Esophagus muscularis mucosa (tissue), 4 donors: ENCODE measurements around the gene UBAC2. TPM values are rescaled to one million over a fixed set of nuclear protein-coding genes. Genes with fewer than 3 reads are reported as not detected.

ENCODE experiments used
- DNase-seq: peaks from one replicate; pipeline ENCODE4 v3.0.0-alpha.2; 2017; ENCODE audit errors: extremely low spot score
- H3K27ac ChIP-seq, 4 donors: fragments of 200-600 bp; sonication (generic); replicated peaks in 1 of 4; 1 replicate in 3 of 4; 2 replicates in 1 of 4; pipeline ENCODE4 v1.5.1; 2016 to 2019; ENCODE audit warnings: mild to moderate bottlenecking in 1 of 4
- H3K27me3 ChIP-seq, 4 donors: fragments of 200-600 bp; sonication (generic); one replicate each; pipeline versions ENCODE4 v1.5.1 to v1.6.0; 2016 to 2019
- H3K36me3 ChIP-seq, 4 donors: fragments of 200-600 bp; sonication (generic); one replicate each; pipeline ENCODE4 v1.5.1; 2016 to 2019
- H3K4me1 ChIP-seq, 4 donors: fragments of 200-600 bp; sonication (generic); one replicate each; pipeline ENCODE4 v1.5.1; 2016 to 2019
- H3K4me3 ChIP-seq, 4 donors: fragments of 200-600 bp; sonication (generic); 1 replicate in 2 of 4; 2 replicates in 2 of 4; pipeline ENCODE4 v1.5.1; 2016 to 2019; ENCODE audit warnings: mild to moderate bottlenecking in 4 of 4, moderate library complexity in 1 of 4
- H3K9me3 ChIP-seq, 4 donors: fragments of 200-600 bp; sonication (generic); 1 replicate in 3 of 4; 2 replicates in 1 of 4; pipeline ENCODE4 v1.5.1; 2016 to 2019
- EP300 ChIP-seq: sonication (generic); formaldehyde crosslinking; IDR thresholded peaks from one replicate; pipeline ENCODE4 v1.6.1; 2017; ENCODE audit warnings: antibody characterized with exemption
- POLR2A ChIP-seq: fragments of 450-650 bp; IDR thresholded peaks from one replicate; pipeline ENCODE4 v1.6.1; 2017; ENCODE audit warnings: antibody characterized with exemption, moderate library complexity, mild to moderate bottlenecking, low read depth
- POLR2AphosphoS5 ChIP-seq, 2 donors: sonication (generic); formaldehyde crosslinking; IDR thresholded peaks; one replicate each; pipeline ENCODE4 v1.6.1; 2017; ENCODE audit warnings: antibody characterized with exemption in 2 of 2
- WGBS: methylation state at CpG from one replicate; pipeline ENCODE4 v1.1.5; 2018; 5-methylcytosine and 5-hydroxymethylcytosine counted together
- intact Hi-C: fragments of 100-400 bp; cut with DNase I; formaldehyde crosslinking; loops from one replicate; pipeline ENCODE4 v1.15.1; 2023
- total RNA-seq, 4 donors: library from RNA; depleted of rRNA; stranded (reverse); fragments of >200 nt; gene quantifications; one replicate each; pipeline versions ENCODE4 v1.1.0 to v1.2.1, GENCODE V29; 2016
- TF ChIP-seq, protein P1 (sequence below), 3 experiments: fragments of 200-600 bp in 2 of 3; fragments of 450-650 bp in 1 of 3; sonication (generic) in 2 of 3; IDR thresholded peaks; one replicate each; pipeline ENCODE4 v1.5.1; 2017 to 2019; ENCODE audit warnings: antibody characterized with exemption in 3 of 3, mild to moderate bottlenecking in 2 of 3, moderate library complexity in 1 of 3

Gene UBAC2
- total RNA-seq, 4 donors from 2014 or later = 42.6 to 62.1 (median 50.9) TPM

GRCh38 chr13:99267927-99268326 lies 67.3 kb downstream of the UBAC2 start:
- peaks cover 0 to 6% (median 3%) of the 10 kb centered on the region in 4 donors for H3K36me3 ChIP-seq
- intact Hi-C loops = loop anchor here (2.0 to 5.0 kb wide), 2 partner anchors 71 to 171 kb away; no protein-coding TSS in a partner anchor

DNA sequence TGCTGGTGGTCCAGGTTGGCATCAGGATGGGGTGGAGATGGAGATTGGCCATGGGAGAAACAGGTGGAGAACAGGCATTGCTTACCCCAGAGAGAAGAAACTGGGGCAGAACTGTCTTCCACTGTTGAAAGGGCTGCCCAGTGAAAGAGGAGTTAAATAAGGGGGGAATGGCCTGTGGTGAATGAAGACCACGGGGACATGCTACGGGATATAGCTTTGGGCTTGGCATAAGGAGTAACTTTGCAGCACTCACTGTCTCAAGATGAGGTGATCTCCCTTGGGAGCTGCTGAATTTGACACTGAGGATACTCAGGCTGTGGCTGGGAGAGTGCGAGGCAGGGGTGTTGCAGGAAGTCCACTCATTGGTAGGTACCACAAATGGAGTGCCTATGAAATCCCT lies 68.2 kb downstream of the UBAC2 start:
- WGBS = 87% methylated on average over 3 of the region's 3 CpGs

More at GRCh38 chr13:99267927-99268326, 67.3 kb downstream of the UBAC2 start:
- TF ChIP-seq EP300 = no peak
- TF ChIP-seq POLR2A = no peak
- TF ChIP-seq POLR2AphosphoS5 (IDR thresholded peaks at IDR 0.05) = no peak
- TF ChIP-seq, protein P1, sequence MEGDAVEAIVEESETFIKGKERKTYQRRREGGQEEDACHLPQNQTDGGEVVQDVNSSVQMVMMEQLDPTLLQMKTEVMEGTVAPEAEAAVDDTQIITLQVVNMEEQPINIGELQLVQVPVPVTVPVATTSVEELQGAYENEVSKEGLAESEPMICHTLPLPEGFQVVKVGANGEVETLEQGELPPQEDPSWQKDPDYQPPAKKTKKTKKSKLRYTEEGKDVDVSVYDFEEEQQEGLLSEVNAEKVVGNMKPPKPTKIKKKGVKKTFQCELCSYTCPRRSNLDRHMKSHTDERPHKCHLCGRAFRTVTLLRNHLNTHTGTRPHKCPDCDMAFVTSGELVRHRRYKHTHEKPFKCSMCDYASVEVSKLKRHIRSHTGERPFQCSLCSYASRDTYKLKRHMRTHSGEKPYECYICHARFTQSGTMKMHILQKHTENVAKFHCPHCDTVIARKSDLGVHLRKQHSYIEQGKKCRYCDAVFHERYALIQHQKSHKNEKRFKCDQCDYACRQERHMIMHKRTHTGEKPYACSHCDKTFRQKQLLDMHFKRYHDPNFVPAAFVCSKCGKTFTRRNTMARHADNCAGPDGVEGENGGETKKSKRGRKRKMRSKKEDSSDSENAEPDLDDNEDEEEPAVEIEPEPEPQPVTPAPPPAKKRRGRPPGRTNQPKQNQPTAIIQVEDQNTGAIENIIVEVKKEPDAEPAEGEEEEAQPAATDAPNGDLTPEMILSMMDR (IDR thresholded peaks at IDR 0.05) = no peak
- Histone ChIP-seq H3K27me3 (no peaks in the 10 kb centered on the region), H3K4me3 (no peak overlapping the region), H3K9me3 (peaks cover 0 to 8% (median 5%) of the 10 kb centered on the region in 4 donors), H3K4me1 (peaks cover 3 to 34% (median 18%) of the 10 kb centered on the region in 4 donors), H3K27ac (no peak overlapping the region)
- WGBS = 83% methylated on average over 4 of the region's 4 CpGs
- no peak for DNase-seq

DNA sequence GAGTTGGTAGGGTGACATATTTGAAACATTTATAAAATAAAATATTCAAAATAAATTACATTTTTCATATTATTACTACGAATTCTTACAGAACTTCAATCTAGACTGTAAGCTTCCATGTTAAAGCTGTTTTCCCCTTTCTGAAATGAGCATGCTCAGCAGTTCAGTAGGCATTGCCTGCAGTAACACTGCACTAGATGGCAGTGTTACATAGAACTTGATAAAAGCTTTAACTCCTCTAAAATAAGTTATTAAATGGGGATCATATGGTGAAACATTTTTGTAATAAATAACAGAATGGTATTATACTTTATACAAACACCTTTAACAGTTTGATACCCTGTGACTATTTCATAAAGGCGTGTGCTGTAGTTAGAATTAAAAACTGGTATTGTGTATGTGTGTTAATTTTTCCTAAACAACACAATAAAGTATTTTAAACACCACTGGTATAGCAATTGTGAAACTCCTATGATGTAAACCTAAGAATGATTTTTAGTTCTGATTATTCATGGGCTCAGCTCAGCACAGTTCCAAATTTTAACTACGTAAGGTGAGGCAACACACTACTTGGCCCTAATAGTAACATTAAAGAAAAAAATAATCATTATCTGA lies 69.1 kb downstream of the UBAC2 start:
- no peak for DNase-seq
- no peak for TF ChIP-seq POLR2AphosphoS5 (IDR thresholded peaks at IDR 0.05)
- TF ChIP-seq EP300 = no peak
- TF ChIP-seq, protein P1 (IDR thresholded peaks at IDR 0.05) = peak; percentile 75 to 87 (median 78)
- TF ChIP-seq POLR2A = no peak
- 52% methylated on average over 3 of the region's 3 CpGs for WGBS

More for the DNA sequence above, 68.2 kb downstream of the UBAC2 start:
- H3K4me1 ChIP-seq = peaks cover 6 to 39% (median 17%) of the 10 kb centered on the region in 4 donors
- intact Hi-C loops = loop anchor here (2.0 to 5.0 kb wide), 2 partner anchors 72 to 170 kb away; no protein-coding TSS in a partner anchor
- peaks cover 0 to 6% (median 3%) of the 10 kb centered on the region in 4 donors for H3K36me3 ChIP-seq
- no peak overlapping the region for H3K27ac ChIP-seq
- no peaks in the 10 kb centered on the region for H3K27me3 ChIP-seq
- H3K4me3 ChIP-seq = no peak overlapping the region
- DNase-seq = no peak
- no peak for TF ChIP-seq POLR2A
- TF ChIP-seq, protein P1 (IDR thresholded peaks at IDR 0.05) = no peak
- TF ChIP-seq EP300 = no peak
- no peak for TF ChIP-seq POLR2AphosphoS5 (IDR thresholded peaks at IDR 0.05)
- H3K9me3 ChIP-seq = peaks cover 0 to 8% (median 5%) of the 10 kb centered on the region in 4 donors

DNA sequence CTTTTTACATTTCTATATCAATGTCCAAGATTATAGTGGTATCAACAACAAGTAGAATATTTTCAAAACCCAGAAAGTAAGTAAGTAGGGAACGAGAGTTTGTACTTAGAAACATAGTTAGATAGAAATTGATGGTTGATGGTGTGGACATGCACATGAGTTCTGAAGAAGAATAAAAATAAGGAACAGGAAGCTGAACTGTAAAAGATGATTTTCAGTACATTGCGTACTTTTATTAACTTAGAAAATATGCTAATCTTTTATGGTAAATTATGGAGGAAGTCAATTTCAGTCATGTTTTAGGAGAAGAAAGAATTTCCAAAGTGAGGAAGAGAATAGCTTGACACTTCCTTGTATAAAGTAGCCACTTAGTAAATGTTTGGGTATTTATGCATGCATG lies 69.9 kb downstream of the UBAC2 start:
- WGBS = 86% methylated on average over 2 of the region's 2 CpGs
- no peak for TF ChIP-seq POLR2A
- intact Hi-C loops = loop anchor here (10.0 kb wide), 1 partner anchor 234 kb away; the partner anchor contains the start of gene TM9SF2

More for the DNA sequence above, 69.1 kb downstream of the UBAC2 start:
- no peaks in the 10 kb centered on the region for H3K27me3 ChIP-seq
- H3K27ac ChIP-seq = no peak overlapping the region
- H3K36me3 ChIP-seq = peaks cover 0 to 6% (median 3%) of the 10 kb centered on the region in 4 donors
- intact Hi-C loops = loop anchor here (2.0 to 10.0 kb wide), 3 partner anchors 72 to 235 kb away; partner anchors contain the start of gene TM9SF2
- peaks cover 0 to 8% (median 5%) of the 10 kb centered on the region in 4 donors for H3K9me3 ChIP-seq
- H3K4me3 ChIP-seq = no peak overlapping the region
- H3K4me1 ChIP-seq = peaks cover 6 to 32% (median 15%) of the 10 kb centered on the region in 4 donors

DNA sequence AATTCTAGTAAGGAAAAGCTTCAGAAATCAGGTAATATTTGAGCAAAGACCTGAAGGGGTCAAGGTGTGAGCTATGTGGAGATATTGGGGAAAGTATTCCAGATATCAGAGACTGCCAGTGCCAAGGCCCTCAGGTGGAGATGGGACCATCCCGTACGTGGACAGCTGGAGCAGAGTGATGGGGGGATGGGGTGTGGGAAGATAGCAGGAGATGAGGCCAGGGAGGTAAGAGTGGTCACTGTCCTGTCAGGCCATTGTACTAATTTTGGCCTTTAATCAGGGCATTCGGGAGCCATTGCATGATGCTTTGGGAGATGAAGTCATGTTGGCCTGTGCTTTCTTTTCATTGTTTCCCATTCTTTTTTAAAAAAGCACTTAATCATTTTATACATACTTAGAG lies 70.6 kb downstream of the UBAC2 start:
- H3K36me3 ChIP-seq = peaks cover 0 to 6% (median 3%) of the 10 kb centered on the region in 4 donors
- intact Hi-C loops = loop anchor here (10.0 kb wide), 1 partner anchor 234 kb away; the partner anchor contains the start of gene TM9SF2
- WGBS = 73% methylated on average over 3 of the region's 3 CpGs
- peaks cover 3 to 28% (median 17%) of the 10 kb centered on the region in 4 donors for H3K4me1 ChIP-seq
- H3K4me3 ChIP-seq = no peak overlapping the region
- TF ChIP-seq EP300 (no peak), POLR2A (no peak), POLR2AphosphoS5 (IDR thresholded peaks at IDR 0.05) (no peak)
- TF ChIP-seq, protein P1 (IDR thresholded peaks at IDR 0.05) = no peak
- H3K27ac ChIP-seq = peak overlapping the region; percentile 5 to 52 (median 30)
- H3K27me3 ChIP-seq = no peaks in the 10 kb centered on the region
- DNase-seq = no peak
- peaks cover 0 to 8% (median 5%) of the 10 kb centered on the region in 4 donors for H3K9me3 ChIP-seq

More for the DNA sequence above, 69.9 kb downstream of the UBAC2 start:
- H3K27ac ChIP-seq = peak overlapping the region; percentile 5 to 52 (median 30)
- no peak overlapping the region for H3K4me3 ChIP-seq
- H3K4me1 ChIP-seq = peaks cover 6 to 31% (median 17%) of the 10 kb centered on the region in 4 donors
- no peaks in the 10 kb centered on the region for H3K27me3 ChIP-seq
- peaks cover 0 to 6% (median 3%) of the 10 kb centered on the region in 4 donors for H3K36me3 ChIP-seq
- peaks cover 0 to 8% (median 5%) of the 10 kb centered on the region in 4 donors for H3K9me3 ChIP-seq
- DNase-seq = no peak
